Sigmoid colon (tissue), 4 donors: Measurements from ENCODE around the gene LUC7L3.

ENCODE experiments used
- EP300 ChIP-seq, 4 donors: sonication (generic); formaldehyde crosslinking; IDR thresholded peaks; one replicate each; pipeline ENCODE4 v1.6.1; 2017; ENCODE audit warnings: antibody characterized with exemption in 4 of 4
- POLR2AphosphoS5 ChIP-seq, 4 donors: sonication (generic); formaldehyde crosslinking; IDR thresholded peaks; one replicate each; pipeline ENCODE4 v1.6.1; 2017; ENCODE audit warnings: antibody characterized with exemption in 4 of 4

GRCh38 chr17:50697062-50697461 lies 22.3 kb upstream of the LUC7L3 start:
- TF ChIP-seq POLR2AphosphoS5 (IDR thresholded peaks at IDR 0.05) = no peak
- no peak for TF ChIP-seq EP300 (IDR thresholded peaks at IDR 0.05)
